ENCODE measurements around the gene HDAC7. TPM values are rescaled to one million over a fixed set of nuclear protein-coding genes. Genes with fewer than 3 reads are reported as not detected.

HDAC7 gene
- total RNA-seq, 1 donor from 2014 or later, result 67.9 TPM

GRCh38 chr12:47747126-47747525, 72.6 kb downstream of the HDAC7 start:
- peaks cover 17% of the 10 kb centered on the region for H3K27me3 Mint-ChIP-seq (ENCODE audit: unreplicated experiment)
- peak overlapping the region; percentile 46 for H3K27ac Mint-ChIP-seq (ENCODE audit: unreplicated experiment)
- no peak for TF ChIP-seq CTCF (IDR thresholded peaks at IDR 0.05; ENCODE audit: partially characterized antibody, unreplicated experiment)
- peaks cover 9% of the 10 kb centered on the region for H3K4me1 Mint-ChIP-seq (ENCODE audit: low read depth, unreplicated experiment)
- no peak for DNase-seq
- no peak overlapping the region for H3K4me3 Mint-ChIP-seq (ENCODE audit: unreplicated experiment)
- H3K9me3 Mint-ChIP-seq (ENCODE audit: unreplicated experiment), result peaks cover 12% of the 10 kb centered on the region
- H3K36me3 Mint-ChIP-seq (ENCODE audit: unreplicated experiment), result no peaks in the 10 kb centered on the region

- Mint-ChIP-seq H3K27me3 (ENCODE audit: unreplicated experiment) (peaks cover 17% of the 10 kb centered on the region), H3K36me3 (ENCODE audit: unreplicated experiment) (no peaks in the 10 kb centered on the region), H3K27ac (ENCODE audit: unreplicated experiment) (no peak overlapping the region), H3K4me1 (ENCODE audit: low read depth, unreplicated experiment) (peaks cover 10% of the 10 kb centered on the region), H3K4me3 (ENCODE audit: unreplicated experiment) (no peak overlapping the region), H3K9me3 (ENCODE audit: unreplicated experiment) (peaks cover 15% of the 10 kb centered on the region)
- no peak for DNase-seq
- TF ChIP-seq CTCF (IDR thresholded peaks at IDR 0.05; ENCODE audit: partially characterized antibody, unreplicated experiment), result no peak
Measured at GRCh38 chr12:47746523-47746922, 73.2 kb downstream of the HDAC7 start.

GRCh38 chr12:47746073-47746472, 73.6 kb downstream of the HDAC7 start:
- no peak for DNase-seq
- Mint-ChIP-seq H3K4me3 (ENCODE audit: unreplicated experiment) (no peak overlapping the region), H3K4me1 (ENCODE audit: low read depth, unreplicated experiment) (peaks cover 10% of the 10 kb centered on the region), H3K27ac (ENCODE audit: unreplicated experiment) (no peak overlapping the region), H3K27me3 (ENCODE audit: unreplicated experiment) (peaks cover 19% of the 10 kb centered on the region), H3K36me3 (ENCODE audit: unreplicated experiment) (no peaks in the 10 kb centered on the region), H3K9me3 (ENCODE audit: unreplicated experiment) (peaks cover 15% of the 10 kb centered on the region)
- TF ChIP-seq CTCF (IDR thresholded peaks at IDR 0.05; ENCODE audit: partially characterized antibody, unreplicated experiment), result no peak

- no peak for DNase-seq
- TF ChIP-seq CTCF (IDR thresholded peaks at IDR 0.05; ENCODE audit: partially characterized antibody, unreplicated experiment), result no peak
- Mint-ChIP-seq H3K27ac (ENCODE audit: unreplicated experiment) (no peak overlapping the region), H3K4me1 (ENCODE audit: low read depth, unreplicated experiment) (peaks cover 10% of the 10 kb centered on the region), H3K4me3 (ENCODE audit: unreplicated experiment) (no peak overlapping the region), H3K36me3 (ENCODE audit: unreplicated experiment) (no peaks in the 10 kb centered on the region), H3K9me3 (ENCODE audit: unreplicated experiment) (peaks cover 15% of the 10 kb centered on the region), H3K27me3 (ENCODE audit: unreplicated experiment) (peaks cover 19% of the 10 kb centered on the region)
Measured at GRCh38 chr12:47745485-47746041, 74.1 kb downstream of the HDAC7 start.

- H3K4me3 Mint-ChIP-seq (ENCODE audit: unreplicated experiment), result no peak overlapping the region
- peaks cover 15% of the 10 kb centered on the region for H3K9me3 Mint-ChIP-seq (ENCODE audit: unreplicated experiment)
- TF ChIP-seq CTCF (IDR thresholded peaks at IDR 0.05; ENCODE audit: partially characterized antibody, unreplicated experiment), result no peak
- peaks cover 10% of the 10 kb centered on the region for H3K4me1 Mint-ChIP-seq (ENCODE audit: low read depth, unreplicated experiment)
- H3K27me3 Mint-ChIP-seq (ENCODE audit: unreplicated experiment), result peaks cover 19% of the 10 kb centered on the region
- no peak for DNase-seq
- no peaks in the 10 kb centered on the region for H3K36me3 Mint-ChIP-seq (ENCODE audit: unreplicated experiment)
- H3K27ac Mint-ChIP-seq (ENCODE audit: unreplicated experiment), result no peak overlapping the region
Measured at GRCh38 chr12:47744778-47745436, 74.8 kb downstream of the HDAC7 start.

Measured in glutamatergic neuron (in vitro differentiated cells).